ENCODE results near the gene CABLES1.
"Not testable (repeated sequence)": the region's sequence is repeated elsewhere in the genome, so short reads cannot be mapped to it uniquely, and the experiment has no call there.

CABLES1 gene

DNA sequence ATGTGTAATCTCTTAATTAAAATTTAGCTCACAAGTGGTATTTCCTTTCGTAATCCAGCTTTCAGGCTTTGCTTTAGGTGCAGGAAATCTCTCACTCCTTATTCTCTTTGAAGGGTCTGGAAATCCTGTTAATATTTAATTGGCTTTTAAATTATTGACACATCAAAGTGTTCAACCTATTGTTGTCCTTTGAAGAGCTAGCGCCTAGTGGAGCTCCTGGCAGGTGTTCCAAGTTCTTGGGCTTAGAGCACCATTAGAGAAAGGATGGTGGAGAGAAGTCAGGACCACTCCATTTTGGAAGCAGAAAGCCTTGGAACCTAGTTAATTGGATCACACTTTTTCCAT lies 92.4 kb downstream of the CABLES1 start:
- no peak for DNase-seq

DNA sequence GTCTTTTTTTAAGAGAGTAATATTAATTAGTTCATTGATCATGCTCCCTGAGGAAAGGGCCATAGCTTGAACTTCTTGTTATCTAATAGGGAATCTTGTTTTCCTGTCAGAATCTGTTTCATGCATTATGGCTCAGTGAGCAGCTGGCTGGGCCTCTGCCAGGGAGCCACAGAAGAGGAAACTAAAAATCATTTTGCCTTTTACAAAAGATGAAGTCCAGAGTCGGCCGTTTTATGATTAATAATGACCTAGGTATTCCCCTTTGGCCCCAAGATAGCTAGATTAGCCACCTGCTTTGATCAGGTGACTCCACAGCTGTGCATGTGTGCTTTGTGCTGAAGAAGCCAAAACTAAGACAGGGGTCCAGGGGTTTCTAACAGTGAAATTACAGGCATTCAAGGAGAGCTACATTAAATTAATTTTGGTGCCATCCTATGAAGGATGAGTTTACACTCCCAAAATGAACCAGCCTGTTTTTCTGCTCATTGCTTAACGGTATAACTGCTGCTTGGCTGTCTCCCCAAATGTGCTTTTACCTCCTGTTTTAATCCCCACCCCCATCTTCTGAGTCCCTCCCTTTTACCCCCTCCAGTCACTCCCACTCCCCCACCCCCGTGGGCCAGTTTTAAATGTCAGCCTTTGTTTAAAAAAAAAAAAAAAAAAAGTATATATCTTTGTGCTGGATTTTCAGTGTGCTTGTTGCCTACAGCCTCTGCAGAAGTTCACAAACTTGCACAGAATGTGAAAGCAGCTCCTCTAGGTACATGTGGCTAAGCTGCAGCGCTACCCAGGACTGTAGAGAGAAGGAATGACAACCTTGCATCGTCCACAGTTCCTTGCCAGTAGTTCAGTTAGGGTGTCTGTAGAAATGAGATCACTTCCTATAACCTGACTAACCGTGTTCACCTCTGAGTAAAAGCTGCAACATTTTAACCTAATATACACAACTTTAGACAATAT lies 93.1 kb downstream of the CABLES1 start:
- DNase-seq: peak; percentile 56

DNA sequence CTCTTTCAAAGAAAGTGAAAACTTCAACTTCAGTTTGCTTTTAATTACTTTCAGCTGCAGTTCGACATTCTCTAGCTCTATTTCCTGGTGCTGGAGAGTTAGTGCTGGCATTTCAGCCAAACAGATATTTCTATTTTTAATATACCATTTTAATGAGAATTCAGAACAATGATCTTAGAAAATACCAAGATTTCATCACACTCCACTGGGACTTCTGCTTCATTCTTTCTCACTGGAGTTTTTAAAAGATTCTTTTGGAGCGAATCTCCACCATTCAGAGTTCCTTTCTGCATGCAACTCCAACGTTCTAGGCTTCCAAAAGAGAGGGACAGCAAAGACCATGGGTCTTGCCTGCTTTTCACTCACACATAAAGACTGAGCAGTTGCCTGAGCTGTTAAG lies 94.2 kb downstream of the CABLES1 start:
- no peak for DNase-seq

DNA sequence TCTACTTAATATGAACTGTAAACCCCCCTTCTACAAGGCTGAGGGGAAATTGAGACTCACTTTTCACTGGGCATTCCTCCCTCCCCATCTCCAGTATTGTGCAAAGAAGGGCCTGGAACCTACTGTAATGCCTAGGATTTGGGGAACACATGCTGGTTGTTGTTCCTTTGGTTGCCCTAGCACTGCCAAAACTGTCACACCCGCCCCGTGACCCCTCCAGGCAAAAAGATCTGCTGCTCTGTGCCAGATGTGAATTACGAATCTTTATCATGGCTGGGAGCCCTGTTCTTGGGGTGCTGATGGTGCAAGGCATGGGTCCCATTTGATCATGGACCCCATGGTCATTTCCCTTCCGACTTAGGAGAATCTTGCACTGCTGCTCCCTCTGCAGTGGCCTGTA lies 95.4 kb downstream of the CABLES1 start:
- no peak for DNase-seq

DNA sequence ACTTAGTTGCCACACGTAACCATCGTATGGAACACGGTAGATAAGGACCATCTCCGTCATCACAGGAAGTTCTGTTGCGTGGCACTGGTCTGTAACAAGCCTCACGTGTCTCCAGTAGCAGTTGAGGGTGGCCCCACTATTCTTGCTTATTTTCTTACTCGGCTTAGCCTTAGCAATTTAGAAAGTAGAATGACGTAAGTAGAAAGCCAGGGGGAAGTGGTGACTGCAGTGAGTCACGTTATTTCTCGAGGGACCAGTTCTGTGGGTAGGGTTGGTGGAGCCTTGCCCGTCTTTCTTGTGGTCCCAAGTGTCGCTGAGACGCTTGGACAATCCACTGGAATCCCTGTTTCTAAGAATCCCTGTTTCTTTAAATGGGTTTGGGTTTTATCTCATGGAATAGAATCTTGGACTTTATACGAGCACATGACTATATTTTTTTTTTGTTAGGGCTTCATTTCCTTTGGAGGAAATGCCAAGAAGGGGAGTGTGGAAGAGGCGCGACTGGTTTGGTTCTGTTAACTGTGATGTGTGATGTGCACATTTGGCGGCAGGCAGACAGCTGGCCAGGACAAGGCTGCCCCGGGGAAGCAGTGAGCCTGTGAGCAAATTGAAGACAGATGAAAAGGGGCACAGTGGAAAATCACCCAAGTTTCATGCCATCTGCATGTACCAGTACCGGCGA lies 96.2 kb downstream of the CABLES1 start:
- DNase-seq: peak; percentile 97

DNA sequence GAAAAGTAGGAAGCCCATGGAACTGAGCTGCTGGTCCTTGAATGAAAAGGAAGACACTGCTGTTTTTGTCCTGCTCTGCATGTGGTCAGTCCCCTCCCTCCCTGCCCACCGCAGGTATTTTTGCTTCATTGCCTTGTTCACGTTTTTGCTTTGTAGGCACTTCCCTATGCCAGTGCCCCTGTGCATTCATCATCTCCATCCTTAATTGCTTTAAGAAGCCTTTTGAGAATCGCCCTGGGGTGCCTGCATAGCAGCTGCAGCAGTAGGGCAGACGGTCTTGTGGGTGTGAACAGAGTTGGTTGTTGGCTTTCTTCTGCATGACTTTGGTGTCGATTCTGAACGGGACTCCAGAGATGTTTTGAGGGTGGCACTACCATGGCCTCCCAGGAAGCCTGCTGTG lies 97.0 kb downstream of the CABLES1 start:
- no peak for DNase-seq

DNA sequence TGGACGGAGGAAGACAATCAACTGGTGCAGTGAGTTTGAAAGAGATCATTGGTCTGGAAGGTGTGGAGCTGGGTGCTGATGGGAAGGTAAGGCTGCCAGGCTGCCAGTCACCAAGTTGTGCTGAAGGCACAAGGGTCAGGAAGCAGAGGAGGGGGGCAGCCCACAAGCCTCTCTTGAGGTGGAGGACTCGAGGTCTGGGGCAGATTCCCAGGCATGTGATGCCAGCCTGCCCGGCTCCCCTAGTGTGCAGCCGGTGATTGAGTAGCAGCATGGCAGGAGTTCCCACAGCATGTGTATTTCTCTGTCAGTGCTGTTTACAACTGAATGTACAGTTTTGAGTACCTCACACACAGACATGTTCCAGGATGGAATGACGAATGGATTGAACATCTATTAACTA lies 99.3 kb downstream of the CABLES1 start:
- no peak for DNase-seq

DNA sequence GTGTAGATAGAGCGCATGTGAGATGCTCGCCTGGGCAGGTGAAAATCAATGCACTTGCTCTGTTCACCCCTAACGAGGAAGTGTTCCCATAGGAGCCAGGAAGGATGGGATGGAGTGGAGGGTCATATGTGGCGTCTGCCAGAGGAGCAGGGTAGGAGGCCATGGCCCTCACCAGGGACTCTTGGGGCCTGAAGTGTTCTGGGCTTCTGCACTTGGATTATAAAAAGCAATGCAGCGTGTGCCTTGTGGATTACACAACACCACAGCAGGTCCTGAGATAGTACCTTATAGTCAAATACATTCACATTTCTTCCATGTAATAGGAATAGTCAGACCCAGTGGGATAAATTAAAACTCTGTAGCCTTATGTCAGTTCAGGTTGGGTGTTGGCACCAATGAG lies 100.1 kb downstream of the CABLES1 start:
- DNase-seq: no peak

DNA sequence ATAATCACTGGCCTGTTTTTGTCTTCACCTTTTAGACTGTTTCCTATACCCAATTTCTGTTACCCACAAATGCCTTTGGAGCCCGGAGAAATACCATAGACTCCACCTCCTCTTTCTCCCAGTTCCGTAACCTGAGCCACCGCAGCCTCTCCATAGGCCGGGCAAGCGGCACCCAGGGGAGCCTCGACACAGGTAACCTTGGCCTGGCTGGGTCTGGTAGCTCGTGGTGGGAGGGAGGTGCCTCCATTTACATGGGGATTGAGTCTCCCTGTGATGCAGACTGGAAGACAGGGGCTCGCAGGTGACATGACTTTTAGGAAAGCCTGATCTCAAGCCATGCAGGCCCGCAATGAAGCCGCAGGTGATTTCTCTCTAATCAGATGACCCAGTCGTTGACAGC lies 100.6 kb downstream of the CABLES1 start:
- DNase-seq: no peak

DNA sequence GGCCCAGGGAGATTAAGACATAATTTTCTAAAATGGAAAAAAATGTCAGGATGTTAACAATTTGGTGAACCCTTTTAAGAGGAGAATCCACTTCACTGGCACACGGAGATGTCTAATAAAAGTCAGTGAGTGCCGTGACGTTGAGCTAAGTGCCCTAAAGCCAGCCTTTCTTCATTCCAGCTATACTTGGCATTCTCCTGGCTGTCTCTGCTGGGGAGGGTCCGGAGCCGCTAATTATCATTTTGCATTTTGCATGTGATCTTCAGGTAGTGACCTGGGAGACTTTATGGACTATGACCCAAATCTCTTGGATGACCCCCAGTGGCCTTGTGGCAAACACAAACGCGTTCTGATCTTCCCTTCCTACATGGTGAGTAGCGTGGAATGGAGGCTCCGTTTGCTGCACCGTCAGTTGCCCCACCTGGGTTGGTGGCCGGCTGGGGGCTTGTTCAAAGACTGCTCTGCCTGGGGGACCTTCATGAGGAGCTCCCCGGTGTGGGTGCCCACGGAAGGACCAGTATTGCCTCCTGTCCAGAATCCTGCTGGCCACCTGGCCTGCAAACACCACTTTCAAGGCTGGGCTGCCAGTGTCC lies 101.7 kb downstream of the CABLES1 start:
- no peak for DNase-seq

DNA sequence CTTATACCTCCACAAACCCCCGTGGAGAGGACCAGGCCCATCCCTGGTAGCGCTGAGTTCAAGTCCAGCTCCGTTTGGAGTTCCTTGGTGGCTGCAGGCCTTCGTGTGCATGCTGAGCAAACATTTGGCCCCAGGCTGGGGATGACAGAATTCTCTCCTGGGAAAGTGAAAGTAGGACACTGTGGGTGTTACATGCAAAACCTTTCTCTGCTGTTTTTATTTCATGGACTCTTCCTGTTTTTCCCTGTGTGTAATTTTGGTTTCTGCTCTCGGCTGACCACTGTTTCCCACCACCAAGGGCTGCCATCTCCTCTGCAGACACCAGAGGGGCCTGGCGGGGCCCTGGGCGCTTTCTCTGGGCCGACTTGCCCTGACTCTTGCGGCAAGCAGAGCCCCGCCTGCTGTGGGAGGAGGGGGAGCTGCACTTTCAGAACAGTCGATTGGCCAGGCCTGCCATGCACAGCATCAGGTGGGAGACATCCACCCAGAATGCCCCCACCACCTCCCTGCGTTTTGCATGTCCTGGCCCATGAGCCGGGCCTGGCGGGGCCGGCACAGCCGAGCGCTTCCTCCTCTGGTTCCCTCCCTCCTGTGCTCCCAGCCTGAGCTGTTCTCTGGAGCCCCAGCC lies 102.4 kb downstream of the CABLES1 start:
- peak; percentile 92 for DNase-seq

DNA sequence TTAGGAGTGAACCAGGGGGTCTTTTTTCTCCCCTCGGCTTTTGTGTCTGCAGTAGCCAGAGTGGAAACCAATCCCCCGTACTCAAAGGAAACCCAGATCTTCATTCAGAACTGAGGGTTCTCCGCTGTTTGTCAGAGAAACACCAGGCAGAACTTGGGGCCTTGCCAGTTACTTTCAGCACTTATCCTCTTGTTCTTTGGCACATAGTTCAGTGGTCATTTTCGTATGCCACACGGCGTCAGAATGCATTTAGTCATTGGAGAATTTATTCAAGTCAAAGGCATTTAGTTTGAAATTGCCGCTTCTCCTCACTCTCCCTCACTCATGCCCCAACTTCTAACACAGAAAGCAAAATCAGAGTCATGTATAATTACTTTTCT lies 102.9 kb downstream of the CABLES1 start:
- DNase-seq: no peak

DNA sequence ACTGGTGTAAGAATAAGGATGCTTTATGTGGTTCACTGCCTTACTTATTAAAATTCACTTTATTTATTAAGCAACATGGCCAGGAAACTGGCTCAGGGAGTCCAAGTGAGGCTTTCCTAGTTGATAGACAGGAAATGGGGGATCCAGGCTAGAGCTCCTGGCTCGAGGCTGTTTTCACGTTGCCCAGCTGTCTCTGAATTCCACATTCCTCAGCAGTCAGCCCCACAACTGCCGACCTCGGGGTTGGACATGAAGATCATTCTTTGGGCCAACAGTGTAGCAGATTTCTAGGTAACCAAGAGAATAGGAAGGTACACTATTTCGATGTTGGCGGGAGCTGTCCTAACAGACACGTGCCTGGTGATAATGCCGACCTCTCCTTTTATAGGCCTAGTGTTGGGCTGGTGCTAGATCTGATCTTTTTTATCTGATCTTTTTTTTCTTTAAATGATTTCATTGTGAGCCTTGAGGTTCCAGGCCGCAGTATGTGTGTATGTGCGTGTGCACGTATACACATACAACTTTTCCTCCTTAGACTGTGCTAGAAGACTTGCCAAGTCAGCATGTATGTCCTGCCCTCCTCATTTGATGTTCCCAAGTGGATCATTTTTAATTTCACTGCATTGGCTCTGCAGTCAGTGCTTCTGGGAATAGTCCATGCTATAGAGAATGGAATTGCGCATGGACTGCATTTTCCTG lies 103.5 kb downstream of the CABLES1 start:
- no peak for DNase-seq

DNA sequence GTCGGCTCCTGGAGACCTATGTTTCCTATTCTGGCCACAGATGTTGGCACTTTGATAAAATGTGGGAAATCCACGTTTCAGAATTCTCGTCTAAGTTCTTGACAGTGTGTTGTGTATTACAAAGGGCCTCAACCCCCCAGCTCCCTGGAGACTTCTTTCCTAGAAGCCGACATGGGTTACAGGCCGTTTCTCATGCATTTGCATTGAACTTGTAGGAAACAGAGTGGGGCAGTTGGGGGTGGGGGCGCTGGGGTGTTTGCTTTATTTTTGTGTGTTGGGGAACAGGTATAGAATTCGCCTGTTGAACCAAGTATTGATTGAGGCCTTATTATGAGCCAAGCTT lies 104.0 kb downstream of the CABLES1 start:
- no peak for DNase-seq

DNA sequence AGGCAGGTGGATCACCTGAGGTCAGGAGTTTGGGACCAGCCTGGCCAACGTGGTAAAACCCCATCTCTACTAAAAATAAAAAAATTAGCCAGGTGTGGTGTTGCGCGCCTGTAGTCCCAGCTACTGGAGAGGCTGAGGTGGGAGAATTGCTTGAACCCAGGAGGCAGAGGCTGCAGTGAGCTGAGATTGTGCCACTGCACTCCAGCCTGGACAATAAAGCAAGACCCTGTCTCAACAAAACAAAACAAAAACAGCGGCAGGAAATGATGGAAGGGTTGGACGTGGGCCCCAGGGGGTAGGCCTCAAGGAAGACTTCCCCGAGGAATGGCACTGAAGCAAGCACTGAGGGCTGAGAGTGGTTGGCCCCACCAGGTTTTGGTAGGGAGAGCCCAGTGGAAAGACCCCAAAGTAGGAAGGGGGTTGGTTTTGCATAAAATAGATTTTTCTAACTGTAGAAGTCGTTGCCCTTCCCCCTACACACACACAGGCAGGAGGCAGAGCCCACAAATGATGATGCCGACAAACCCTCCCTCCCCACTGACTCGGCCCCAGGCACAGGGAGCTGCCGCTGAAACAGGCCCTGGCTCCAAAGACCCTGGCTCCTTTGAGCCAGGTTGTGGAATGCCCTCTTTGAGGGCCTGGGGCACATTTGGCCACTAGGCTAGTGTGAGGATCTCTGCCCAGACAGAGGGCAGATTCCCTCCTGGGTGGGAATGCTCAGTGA lies 104.8 kb downstream of the CABLES1 start:
- no peak for DNase-seq

DNA sequence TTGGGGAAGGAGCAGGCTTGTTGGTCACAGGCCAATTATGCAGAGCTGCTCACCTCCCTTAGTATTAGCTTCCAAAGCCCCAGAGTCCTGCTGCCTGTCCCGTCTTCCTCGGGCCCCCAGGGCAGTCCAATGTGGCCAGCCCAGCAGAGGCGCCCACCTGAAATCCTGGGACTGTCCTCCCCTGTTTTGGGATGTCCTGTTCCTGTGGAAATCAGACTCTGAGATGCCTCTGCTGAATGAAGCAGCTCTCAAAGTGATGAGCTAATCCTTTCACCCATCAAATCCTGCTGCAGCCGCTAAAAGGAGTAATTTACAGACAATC lies 105.3 kb downstream of the CABLES1 start:
- no peak for DNase-seq

DNA sequence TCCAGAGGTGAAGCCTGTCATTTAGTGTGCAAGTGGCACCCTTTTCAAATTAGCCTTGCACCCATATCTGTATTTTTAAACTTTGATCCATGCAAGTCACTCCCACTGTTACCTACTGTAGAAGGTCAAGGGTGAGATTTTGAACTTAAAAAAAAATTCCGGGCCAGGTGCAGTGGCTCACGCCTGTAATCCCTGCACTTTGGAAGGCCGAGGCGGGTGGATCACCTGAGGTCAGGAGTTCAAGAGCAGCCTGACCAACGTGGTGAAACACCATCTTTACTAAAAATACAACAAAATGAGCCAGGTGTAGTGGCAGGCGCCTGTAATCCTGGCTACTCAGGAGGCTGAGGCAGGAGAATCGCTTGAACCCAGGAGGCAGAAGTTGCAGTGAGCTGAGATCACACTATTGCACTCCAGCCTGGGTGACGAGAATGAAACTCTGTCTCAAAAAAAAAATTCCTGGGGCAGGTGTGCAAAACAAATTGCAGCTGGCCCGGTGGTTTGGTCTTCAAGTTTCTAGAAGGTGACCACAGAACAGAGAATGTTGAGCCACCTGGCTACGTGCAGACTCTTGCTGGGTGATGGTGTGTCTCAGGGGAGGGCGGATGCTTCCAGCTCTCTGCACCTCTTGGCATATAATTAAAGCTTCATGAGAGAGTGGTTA lies 106.7 kb downstream of the CABLES1 start:
- not testable (repeated sequence) for DNase-seq

DNA sequence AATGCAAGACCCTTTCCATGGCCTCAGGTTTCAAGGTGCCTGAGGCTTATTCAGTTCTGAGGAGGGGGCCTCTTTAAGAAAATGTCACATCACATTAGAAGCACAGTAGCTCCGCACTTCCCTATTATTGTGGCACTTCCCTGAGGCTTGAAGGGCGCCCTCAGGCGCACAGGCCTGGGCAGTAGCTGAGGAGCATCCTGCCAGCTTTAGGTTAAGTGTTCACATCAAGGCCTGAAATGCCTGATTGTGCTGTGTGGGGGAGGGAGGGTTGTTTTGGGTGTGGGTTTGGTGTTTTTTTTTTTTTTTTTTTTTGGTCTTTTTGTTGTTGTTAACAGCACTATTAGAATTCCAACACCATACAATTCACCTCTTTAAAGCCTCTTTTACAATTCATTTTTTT lies 107.9 kb downstream of the CABLES1 start:
- peak; percentile 69 for DNase-seq

DNA sequence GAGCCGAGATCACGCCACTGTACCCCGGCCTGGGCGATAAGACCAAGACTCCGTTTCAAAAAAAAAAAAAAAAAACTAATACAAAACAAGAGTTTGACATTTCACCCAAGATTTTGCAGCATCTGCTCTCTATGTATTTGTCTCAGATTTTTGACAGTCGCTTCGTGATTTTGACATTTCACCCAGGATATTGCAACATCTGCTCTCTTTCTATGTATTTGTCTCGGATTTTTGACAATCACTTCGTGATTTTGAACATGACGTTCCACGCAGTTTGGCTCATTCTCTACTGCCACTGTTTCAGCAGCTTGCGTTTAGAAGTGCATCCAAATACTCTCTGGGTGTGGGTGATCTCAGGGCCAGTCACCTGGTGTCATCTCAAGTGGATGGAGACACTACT lies 108.5 kb downstream of the CABLES1 start:
- no peak for DNase-seq

DNA sequence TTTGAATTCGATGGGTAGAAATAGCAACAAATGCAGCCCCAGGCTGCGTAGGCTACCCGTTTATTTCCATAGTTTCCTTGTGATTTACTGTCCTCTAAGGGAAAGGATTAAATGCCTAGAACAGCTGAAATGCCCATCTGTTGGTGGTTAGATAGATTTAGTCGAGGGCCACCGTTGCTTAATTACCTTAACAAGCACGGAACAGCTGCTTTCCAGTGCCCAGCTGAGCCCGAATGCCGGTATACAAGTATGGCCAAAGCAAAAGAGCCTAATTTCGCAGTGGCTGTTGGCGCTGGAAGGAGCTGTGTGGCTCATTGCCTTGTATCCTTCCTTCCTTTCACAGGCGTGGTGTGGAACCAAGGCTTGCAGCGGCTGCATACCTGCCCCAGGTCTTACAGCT lies 109.1 kb downstream of the CABLES1 start:
- no peak for DNase-seq

DNA sequence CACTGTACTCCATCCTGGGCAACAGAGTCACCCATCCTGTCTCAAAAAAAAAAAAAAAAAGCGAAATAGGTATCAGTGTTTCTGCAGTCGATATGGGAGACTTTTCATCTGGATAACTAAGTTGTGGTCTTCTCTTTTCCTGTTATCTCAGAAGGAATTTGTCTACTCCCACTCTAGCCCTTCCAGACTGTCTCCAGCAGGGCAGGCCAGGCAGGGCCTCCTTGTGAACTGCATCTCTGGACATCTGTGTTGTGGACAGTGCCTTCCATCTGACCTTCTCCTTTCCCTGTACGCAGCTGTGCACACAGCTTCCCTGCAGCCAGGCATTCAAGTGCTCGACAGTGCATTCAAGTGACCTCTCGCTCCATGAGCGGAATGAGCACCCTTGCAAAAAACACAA lies 110.2 kb downstream of the CABLES1 start:
- no peak for DNase-seq

DNA sequence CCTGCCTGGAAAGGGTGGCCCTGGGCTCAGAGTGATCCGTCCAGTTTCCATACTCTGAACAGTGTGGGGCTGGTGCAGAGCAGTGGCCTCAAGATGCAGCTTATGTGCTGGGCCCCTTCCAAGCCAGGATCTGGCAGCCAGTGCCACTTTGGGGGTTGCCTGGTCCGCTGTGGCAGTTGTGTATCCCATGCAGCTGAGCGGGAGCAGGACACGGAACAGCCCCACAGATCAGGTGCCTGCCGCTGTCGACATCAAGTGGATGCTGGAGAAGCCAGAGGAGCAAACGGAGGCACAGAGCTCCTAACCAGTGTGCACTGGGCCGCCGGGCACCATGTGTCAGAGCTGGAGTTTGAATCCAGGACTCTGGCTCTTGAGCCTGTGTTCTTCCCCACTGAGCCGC lies 112.0 kb downstream of the CABLES1 start:
- no peak for DNase-seq

Data from suppressor macrophage treated with lipopolysaccharide for 4 hours (primary cell).